ENCODE data around the gene EXOC3L1.

Gene EXOC3L1

DNA sequence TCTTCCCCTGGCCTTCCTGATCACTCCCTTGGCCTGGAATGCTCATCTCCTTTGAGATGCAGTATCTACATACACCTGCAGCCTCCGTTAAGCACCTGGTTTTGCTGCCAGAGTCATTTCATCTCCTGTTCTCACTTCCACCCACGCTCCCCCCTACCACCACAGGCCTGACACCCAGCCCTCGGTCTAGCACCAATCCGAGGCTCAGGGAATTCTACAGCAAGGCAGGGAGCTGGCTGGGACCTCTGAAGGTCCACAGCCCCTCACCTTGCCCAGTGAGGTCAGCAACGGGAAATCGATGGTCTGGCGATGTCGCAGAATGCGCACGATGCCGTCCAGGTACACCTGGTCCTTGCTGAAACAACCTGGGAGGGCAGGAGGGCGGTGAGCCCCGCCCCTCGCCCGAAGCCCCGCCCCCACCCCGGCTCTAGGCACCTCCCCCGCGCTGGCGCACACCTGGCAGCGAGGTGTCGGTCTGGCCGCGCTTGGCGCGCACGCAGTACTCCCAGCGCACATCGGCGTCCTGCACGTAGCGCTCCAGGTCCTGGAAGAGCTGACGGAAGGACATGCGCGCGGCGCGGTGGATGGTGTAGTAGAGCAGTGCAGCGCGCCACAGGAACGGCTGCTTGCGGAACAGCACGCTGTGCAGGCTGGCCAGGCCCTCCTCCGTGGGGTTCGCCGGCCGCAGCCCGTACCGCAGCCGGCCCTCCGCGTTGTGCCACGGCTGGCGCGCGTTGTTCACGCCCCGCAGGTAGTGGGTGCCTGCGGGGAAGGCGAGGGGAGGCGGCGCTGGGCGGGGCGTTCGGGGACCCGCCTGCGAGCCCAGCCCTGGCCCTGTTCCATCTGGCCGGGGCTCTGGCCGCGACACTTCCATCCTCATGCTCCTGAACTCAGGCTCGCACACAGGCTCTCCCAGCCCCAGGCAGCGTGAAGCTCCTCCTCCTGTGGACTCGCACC lies 11.9 kb downstream of the EXOC3L1 start:
- no peak for FAIRE-seq

DNA sequence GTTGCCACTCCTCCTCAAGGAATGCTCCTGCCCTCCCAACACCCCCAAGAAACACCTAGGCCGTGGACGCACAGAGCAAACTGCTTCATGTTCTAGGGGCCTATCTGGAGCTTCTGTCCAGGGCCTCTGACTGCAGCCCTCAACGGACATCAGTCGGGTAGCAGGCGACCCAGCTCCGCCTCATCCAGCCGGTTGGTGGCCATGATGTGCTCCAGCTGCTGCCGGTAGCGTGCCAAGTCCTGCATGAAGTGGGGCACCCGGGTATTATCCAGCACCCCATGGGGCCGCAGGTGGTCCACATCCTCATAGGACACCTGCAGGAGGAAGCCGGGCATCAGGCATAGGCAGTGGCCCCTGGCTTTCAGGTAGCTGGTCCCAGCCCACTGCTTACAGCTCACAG lies 13.3 kb downstream of the EXOC3L1 start:
- no peak for FAIRE-seq

DNA sequence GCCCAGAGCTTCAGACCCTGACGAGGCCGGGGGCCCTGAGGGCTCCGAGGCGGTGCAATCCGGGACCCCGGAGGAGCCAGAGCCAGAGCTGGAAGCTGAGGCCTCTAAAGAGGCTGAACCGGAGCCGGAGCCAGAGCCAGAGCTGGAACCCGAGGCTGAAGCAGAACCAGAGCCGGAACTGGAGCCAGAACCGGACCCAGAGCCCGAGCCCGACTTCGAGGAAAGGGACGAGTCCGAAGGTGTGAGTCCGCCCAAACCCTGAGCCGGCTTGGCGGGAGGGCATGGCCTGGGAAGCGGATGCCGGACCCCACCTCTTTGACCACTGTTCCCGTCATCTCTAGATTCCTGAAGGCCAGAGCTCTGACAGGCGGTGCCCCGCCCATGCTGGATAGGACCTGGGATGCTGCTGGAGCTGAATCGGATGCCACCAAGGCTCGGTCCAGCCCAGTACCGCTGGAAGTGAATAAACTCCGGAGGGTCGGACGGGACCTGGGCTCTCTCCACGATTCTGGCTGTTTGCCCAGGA lies 15.2 kb downstream of the EXOC3L1 start:
- no peak for FAIRE-seq

DNA sequence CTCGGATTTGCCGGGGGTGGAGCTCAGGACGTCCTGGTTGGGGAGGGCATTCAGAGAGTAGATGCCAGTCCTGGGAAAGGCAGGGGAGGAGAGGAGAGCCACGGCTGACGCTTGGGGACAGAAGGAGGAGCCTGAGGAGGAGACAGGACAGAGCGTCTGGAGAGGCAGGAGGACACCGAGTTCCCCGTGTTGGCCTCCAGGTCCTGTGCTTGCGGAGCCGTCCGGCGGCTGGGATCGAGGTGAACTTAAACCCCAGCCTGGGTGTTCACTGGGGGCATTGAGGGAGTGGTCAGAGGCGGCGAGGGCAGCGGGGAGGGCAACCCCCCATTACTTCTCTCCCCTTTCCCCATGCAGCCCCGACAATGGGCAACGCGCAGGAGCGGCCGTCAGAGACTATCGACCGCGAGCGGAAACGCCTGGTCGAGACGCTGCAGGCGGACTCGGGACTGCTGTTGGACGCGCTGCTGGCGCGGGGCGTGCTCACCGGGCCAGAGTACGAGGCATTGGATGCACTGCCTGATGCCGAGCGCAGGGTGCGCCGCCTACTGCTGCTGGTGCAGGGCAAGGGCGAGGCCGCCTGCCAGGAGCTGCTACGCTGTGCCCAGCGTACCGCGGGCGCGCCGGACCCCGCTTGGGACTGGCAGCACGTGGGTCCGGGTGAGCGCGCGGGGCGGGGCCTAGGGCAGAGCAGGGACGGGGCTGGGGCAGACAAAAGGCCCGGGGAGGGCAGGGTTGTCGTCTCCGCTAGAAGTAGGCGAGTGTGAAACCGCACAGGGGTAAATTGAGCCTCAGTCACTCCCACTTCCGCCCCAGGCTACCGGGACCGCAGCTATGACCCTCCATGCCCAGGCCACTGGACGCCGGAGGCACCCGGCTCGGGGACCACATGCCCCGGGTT lies 15.9 kb downstream of the EXOC3L1 start:
- FAIRE-seq, result no peak

DNA sequence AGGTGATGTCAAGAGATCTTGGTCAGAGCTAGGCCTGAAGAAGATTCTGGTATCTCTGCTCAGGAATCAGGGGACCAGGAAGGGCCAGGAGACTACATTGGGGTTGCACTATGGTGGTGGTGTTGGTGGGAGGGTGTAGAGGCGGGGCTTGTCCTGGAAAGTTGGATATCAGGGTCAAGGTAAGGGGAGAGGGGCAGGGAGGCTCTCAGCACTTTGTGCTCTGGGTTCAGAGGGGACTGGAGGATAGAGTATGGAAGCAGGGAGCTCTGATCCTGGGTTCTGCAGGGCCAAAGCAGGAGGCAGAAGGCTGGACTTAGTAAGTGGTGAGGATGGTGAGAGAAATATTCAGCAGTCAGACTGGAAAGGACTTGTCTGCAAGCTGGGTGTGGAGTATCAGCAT lies 16.6 kb downstream of the EXOC3L1 start:
- no peak for FAIRE-seq

DNA sequence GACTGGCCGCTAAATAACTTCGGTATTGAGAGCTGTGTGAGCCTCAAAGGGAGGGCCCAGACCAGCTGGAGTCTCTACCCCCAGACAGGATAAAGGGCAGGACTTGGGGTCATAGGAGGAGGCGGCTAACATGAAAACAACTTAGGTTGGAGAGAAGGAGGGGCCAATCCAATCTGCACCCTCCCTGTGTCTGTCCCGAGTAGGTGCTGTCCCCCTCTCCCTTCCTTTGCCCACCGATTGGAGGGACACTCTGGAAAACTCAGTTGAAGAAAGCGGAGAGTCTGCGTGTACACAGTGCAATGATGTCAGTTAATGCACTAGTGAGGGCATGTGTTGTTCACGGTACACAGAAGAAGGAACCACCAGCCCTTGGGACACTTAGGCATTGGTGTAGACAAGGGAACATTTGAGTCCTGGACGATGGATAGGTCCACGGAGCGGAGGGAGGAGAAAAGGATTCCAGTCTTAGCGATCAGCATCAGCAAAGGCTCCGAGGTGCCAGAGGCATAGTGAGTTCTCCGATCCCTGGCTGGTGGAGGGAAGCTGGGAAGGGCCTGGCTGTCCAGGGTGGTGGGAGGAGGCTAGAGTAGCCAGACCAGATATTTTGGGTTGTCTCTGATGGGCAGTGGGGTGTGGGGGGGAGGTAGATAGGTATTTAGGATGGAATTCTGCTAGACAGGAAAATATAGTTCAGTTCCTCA lies 18.8 kb downstream of the EXOC3L1 start:
- FAIRE-seq, result no peak

DNA sequence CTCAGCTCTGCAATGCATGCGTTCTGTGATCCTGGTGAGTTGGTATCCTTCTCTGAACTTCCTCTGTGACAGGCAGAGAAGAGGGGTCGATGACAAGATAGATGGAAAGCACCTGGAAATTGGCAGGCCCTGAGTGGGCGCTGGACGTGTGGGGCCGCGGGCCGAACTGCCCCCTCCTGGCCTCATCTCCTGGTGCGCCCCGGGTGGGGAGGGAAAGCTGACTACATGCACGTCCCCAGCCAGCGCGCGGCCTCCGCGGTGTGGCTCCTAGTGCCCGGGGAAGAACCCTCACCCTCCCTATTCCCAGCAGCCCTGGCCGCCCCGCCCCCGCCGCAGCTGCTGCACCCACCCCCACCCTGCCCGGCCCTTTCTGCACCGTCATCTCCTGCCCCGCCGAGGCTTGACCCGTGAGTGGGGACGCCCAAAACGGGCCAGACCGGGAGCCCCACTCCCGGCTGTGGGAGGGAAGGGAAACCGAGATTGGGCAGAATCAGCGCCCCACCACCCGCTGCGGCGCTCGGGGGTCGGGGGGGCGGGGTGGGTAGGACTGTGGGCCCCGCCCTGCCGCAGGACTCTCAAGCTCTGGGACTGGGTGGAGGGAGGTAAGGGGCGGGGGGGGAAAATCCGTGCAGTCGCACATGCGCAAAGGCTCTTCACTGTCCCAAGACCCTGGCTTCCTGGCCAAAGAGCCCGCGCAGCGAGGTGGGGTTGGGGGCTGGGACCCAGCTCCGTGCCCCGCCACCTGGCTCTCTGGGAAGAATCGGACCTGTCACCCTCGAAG lies 19.6 kb downstream of the EXOC3L1 start, which contains the start of gene NOL3:
TSS of gene NOL3 (plus strand) at position 371 of the 781 bp plus-strand sequence.
- no peak for FAIRE-seq

DNA sequence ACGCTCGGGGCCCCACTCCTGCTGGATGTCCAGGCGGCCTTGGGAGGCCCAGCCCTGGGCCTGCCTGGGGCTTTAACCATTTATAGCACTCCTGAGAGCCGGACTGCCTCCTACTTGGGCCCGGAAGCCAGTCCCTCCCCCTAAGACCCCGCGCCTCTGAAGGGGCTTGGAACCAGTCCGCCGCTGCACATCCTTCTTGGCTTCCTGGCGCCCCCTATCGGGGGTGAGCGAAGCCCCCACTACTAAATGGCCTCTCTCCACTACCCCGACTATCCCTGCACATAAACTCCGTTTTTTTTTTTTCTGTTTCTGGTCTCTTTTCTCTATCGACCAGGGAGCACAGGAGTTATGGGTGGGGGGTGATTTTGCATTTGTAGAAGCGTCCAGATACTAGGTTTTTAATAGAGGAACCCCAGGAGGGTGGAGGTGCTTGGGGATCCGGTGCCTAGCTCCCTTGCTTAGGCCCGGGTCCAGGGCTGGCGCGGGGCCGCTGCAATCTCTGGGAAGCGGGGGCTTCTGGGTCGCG lies 20.2 kb downstream of the EXOC3L1 start:
- FAIRE-seq, result no peak

DNA sequence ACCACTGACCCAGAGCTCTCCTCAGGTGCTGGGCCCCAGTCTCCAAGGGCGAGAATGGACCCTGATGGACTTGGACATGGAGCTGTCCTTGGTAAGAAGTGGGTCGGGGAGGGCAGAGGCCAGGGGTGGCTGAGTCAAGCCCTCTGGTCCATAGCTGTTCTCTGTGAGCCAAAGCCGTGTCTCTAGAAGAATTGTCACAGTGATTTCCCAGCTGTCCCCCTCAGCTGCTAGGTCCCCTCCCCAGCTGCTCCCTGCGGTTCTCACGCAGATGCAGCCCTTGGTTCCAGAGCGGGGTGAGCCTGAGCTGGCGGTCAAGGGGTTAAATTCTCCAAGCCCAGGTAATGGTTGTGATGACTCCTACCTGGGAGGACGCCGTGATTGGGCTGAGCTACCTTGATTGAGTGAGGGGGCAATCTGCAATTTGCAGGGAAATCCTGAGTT lies 20.9 kb downstream of the EXOC3L1 start:
- FAIRE-seq, result no peak

DNA sequence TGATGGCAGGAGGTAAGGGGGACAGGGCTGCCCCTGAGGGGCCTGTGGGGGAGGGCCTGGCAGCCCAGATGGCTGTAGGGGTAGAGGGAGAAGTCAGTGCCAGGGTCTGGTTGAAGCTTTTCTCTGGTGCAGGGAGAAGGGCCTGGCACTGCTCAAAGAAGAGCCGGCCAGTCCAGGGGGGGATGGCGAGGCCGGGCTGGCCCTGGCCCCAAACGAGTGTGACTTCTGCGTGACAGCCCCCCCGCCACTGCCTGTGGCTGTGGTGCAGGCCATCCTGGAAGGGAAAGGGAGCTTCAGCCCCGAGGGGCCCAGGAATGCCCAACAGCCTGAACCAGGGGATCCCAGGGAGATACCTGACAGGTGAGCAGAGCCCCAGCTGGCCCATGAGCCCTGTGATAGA lies 22.3 kb downstream of the EXOC3L1 start:
- FAIRE-seq, result no peak

DNA sequence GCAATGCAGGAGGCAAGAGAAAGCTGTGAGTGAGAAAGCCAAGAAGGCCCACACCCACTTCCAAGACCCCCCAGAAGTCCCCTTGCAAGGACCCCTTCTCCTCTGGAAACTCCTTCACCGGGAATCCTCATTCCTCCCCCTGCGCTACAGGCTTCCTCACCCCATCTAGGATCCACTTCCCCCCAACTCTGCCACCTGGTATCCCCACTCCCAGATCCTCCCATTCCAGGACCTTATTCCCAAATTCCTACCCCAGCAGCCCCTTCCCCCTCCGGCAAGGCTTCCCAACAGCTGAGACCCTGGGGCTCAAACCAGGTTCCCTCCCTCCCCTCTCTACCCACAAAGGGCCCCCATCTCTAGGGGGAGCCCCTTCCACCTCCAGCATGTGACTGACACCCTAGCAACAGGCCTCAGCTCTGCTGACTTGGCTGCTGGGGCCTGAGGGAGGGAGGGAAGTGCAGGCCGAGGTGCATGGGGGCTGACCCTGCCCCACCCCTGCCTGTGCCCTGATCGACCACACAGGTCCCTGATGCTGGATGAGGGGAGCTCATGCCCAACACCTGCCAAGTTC lies 23.3 kb downstream of the EXOC3L1 start:
- no peak for FAIRE-seq

DNA sequence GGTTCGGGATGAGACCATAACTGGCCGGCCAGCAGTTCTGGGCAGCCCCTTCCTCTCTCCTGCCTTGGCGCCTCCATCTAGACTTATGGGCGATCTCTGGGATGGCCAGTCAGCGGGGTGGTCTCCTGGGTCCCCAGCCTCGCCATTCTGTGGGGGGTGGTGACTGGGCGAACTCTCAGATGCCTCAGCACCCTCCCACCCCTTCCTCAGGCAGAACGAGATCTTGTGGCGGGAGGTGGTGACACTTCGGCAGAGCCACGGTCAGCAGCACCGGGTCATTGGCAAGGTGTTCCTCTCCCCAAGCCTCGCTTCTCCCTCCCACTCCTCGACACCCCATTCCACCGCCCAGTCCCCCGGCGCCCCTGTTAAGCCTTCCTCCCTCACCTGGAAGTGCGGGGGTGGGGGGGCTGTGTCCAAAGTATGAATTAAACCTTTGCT lies 23.8 kb downstream of the EXOC3L1 start:
- FAIRE-seq, result no peak

DNA sequence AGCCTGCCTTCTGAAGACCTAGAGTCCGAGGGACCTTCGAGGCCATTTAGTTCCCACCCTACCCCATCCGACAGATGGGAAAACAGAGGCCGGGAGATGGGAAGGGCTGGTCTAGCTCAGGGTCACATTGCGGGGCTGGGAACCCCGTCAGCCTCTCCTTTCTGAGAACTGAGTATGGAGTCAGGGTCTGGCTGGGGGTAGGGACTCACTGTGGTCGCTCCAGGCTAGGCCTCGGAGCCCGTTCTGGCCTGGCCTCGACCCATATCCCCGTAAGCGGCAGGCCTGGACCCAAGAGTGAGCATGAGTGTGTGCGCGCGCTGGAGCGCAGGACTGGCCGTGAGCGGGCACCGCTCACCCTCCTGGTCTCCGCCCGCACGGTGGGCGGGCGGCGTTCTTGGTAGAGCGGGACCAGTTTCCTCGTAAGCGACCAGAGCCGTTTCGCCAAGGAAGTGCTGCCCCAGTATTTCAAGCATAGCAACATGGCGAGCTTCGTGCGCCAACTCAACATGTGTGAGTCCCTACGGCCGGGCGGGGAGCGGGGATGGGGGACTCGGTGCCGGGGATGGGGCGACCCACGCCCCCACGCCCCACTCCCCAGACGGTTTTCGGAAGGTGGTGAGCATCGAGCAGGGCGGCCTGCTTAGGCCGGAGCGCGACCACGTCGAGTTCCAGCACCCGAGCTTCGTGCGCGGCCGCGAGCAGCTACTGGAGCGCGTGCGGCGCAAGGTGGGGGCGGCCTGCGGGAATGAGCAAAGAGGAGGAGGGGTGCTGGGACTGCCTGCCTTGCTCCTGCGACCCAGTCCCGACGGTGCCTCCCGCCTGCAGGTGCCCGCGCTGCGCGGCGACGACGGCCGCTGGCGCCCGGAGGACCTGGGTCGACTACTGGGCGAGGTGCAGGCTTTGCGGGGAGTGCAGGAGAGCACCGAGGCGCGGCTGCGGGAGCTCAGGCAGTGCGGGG lies 24.5 kb downstream of the EXOC3L1 start:
- no peak for FAIRE-seq

DNA sequence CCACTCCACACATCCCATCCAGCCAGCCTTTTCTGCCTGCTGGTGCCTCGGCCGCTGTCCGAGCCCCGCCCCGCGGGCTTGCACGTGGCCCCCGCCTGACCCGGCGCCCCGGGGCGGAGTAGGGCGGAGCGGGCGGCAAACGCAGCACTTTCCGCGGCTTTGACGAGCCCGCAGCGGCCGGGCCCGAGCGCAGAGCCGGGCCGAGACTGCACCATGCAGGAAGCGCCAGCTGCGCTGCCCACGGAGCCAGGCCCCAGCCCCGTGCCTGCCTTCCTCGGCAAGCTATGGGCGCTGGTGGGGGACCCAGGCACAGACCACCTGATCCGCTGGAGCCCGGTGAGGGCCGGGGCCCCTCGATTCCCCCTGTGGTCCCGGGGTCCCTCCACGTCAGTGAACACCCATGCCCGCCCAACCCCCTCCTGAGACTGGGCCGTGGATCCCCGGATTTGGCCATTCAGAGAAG lies 25.3 kb downstream of the EXOC3L1 start, which contains the start of gene HSF4:
TSS of gene HSF4 (plus strand) at position 147 of the 463 bp plus-strand sequence. CDS start at position 214, 67 bp downstream.
- no peak for FAIRE-seq

DNA sequence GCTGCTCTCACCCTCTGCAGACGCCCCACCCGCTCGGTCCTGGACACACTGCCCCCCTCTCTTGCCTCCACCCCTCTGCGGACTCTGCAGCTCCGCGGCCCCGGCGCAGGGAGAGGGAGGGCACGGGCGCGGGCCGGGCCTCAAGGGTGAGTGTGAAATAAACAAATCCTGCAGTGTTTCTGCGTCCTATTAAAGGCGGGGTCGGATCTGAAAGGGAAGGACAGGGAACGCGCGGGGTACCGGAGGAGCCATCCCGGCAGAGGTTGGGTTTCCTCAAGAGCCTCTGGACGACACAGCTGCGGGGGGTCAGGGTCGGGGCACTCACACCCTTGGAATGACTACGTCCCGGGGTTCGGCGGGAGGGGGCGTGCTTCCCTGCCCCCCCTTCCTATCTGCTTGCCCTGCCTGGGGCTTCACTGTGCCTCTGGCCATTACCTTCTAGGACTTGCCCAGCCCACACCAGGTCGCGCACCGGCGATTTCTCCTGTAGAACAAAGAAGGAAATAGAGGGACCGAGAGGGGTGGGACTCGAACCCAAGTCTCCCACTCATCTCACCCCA lies 25.9 kb downstream of the EXOC3L1 start:
- no peak for FAIRE-seq

DNA sequence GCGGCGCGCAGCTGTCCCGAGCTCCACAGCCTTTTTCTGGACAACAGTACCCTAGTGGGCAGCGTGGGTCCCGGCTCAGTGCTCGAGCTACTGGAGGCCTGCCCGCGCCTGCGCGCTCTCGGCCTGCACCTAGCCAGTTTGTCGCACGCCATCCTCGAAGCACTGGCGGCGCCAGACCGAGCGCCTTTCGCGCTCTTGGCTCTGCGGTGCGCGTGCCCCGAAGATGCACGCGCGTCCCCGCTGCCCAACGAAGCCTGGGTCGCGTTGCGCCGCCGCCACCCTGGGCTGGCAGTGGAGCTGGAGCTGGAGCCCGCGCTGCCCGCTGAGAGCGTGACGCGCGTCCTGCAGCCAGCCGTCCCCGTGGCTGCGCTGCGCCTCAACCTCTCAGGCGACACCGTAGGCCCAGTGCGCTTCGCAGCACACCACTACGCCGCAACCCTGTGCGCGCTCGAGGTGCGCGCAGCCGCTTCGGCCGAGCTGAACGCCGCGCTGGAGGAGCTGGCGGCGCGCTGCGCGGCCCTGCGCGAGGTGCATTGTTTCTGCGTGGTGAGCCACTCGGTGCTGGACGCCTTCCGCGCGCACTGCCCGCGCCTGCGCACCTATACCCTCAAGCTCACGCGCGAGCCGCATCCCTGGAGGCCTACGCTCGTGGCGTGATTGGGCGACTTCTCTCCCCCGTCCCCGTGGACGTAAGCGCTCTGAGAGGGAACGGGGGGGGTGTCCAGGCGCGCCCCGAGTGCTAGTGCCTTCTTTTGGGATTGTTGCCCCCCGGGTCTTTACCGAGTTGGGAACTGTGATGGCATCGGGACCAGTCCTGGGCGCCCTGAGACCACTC lies 26.6 kb downstream of the EXOC3L1 start:
- no peak for FAIRE-seq

DNA sequence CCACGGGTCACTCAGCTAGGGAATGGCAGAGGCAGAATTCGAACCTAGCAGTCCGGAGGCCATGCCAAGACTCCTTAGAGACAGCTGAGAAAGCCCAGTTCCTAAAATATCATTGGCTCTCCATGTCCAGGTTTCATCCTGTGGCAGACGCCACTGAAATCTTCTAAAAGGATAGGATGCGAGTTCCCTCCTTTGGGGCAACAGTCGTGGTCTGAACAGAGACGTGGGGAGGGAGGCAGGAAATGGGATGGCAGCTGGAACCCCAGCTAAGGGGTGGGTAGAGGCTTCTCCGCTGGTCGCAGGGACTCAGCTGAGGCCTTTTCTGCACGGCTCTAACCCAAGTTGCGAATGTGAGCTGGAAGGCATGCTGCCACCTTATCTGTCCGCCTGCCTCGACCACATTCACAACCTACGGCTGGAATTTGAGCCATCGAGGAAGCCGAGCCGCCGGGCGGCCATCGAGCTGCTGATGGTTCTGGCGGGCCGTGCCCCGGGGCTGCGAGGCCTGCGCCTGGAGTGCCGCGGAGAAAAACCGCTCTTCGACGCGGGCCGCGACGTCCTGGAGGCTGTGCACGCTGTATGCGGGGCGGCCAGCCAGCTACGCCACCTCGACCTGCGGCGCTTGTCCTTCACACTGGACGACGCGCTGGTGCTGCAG lies 27.3 kb downstream of the EXOC3L1 start:
- FAIRE-seq, result peak; percentile 40

DNA sequence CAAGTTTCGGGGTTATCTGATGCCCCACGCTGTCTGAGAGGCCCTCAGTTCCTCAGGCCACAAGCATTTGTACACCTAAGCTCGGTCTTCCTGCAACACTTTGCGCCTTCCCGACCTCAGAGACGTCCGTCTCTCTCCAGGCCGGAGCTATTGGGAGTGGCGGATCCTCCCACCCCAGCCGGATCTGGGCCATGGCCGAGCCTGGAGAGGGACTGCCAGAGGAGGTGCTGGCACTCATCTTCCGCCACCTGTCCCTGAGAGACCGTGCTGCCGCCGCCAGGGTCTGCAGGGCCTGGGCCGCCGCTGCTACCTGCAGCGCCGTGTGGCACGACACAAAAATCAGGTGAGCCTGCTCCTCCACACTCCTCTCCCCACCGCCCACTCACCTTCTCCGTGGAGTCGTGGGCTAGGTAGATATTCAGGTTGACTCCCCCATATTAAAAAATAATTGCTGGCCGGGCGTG lies 28.3 kb downstream of the EXOC3L1 start:
- no peak for FAIRE-seq

All from G401.6 (cell line).